Ovary (tissue), 9 donors: Measurements from ENCODE around the gene PLS1. TPM values are rescaled to one million over a fixed set of nuclear protein-coding genes. Genes with fewer than 3 reads are reported as not detected.
"Not testable (repeated sequence)": the region's sequence is repeated elsewhere in the genome, so short reads cannot be mapped to it uniquely, and the experiment has no call there.

Experiments used
- DNase-seq, 5 donors: peaks; one replicate each; pipeline ENCODE4 v3.0.0-alpha.2; 2019 to 2020
- H3K27ac ChIP-seq, 2 donors: fragments of 200-600 bp; one replicate each; pipeline versions ENCODE4 v1.5.1 to v1.8.0; 2019 to 2022
- H3K27me3 ChIP-seq: fragments of 200-600 bp; one replicate; pipeline ENCODE4 v1.8.0; 2022
- H3K36me3 ChIP-seq: fragments of 200-600 bp; sonication (generic); one replicate; pipeline ENCODE4 v1.5.1; 2019
- H3K4me1 ChIP-seq: one replicate; pipeline ENCODE4 v1.8.1; 2013; ENCODE audit warnings: mild to moderate bottlenecking, moderate library complexity; ENCODE audit not compliant: insufficient read depth
- H3K4me3 ChIP-seq: fragments of 200-600 bp; sonication (generic); one replicate; pipeline ENCODE4 v1.5.1; 2017
- H3K9me3 ChIP-seq, 2 donors: fragments of 200-600 bp in 1 of 2; sonication (generic) in 1 of 2; one replicate each; pipeline versions ENCODE4 v1.5.1 to v1.8.1; 2013 to 2019; ENCODE audit warnings: mild to moderate bottlenecking in 1 of 2, moderate library complexity in 1 of 2
- CTCF ChIP-seq, 3 donors: fragments of 450-650 bp in 2 of 3; fragments of 200-600 bp in 1 of 3; IDR thresholded peaks; one replicate each; pipeline versions ENCODE4 v1.5.1 to v1.8.0; 2016 to 2022; ENCODE audit warnings: antibody characterized with exemption in 3 of 3, mild to moderate bottlenecking in 1 of 3
- EP300 ChIP-seq: sonication (generic); formaldehyde crosslinking; IDR thresholded peaks from one replicate; pipeline ENCODE4 v1.6.1; 2017; ENCODE audit warnings: antibody characterized with exemption
- POLR2A ChIP-seq: fragments of 450-650 bp; IDR thresholded peaks from one replicate; pipeline ENCODE4 v1.6.1; 2017; ENCODE audit warnings: antibody characterized with exemption, mild to moderate bottlenecking, moderate library complexity
- WGBS, 3 donors: extraction: QIAGEN DNeasy Blood & Tissue Kit in 1 of 3; methylation state at CpG; one replicate each; pipeline versions ENCODE4 v1.1.5 to v1.1.7; 2013 to 2017; 5-methylcytosine and 5-hydroxymethylcytosine counted together
- intact Hi-C, 4 donors: fragments of 100-400 bp; cut with DNase I; formaldehyde crosslinking; loops; one replicate each; pipeline versions ENCODE4 v1.11.0 to v1.15.1; 2022 to 2023
- polyA plus RNA-seq, 2 donors: library from polyadenylated mRNA; stranded (reverse); fragments of 200-250 nt in 1 of 2; fragments of 350-450 nt in 1 of 2; fragmentation: Illumina TruSeq in 1 of 2; extraction: RNeasy Lipid Tissue Mini Kit (QIAGEN cat#74804) in 1 of 2; gene quantifications; one replicate each; pipeline ENCODE4 v1.2.3, GENCODE V29; 2013 to 2014
- total RNA-seq, 7 donors: library from RNA; depleted of rRNA in 2 of 7; stranded (reverse); fragments of >200 nt in 2 of 7; fragmentation: NEBNext Ultra II Directional in 3 of 7; extraction: Animal tissue kit (Norgen Biotek cat#: 25700) in 3 of 7; gene quantifications; one replicate each; pipeline versions ENCODE4 v1.1.0 to v1.2.4, GENCODE V29; 2016 to 2023
- donor health status: DM: no; HTN: no; CAD: no; lungs with moderate emphysema.
- donor health status: DM: no; HTN: no; CAD: no.
- donor health status: Bipolar disorder and iron deficiency.
- donor health status: DM: yes; HTN: yes; CAD: no.
- donor health status: DM: no; HTN: no; CAD: no.
- donor health status: DM: yes; HTN: yes; CAD: no.

PLS1 gene
- total and polyA plus RNA-seq, 9 donors = 0.61 to 6.9 (median 1.7) TPM

DNA sequence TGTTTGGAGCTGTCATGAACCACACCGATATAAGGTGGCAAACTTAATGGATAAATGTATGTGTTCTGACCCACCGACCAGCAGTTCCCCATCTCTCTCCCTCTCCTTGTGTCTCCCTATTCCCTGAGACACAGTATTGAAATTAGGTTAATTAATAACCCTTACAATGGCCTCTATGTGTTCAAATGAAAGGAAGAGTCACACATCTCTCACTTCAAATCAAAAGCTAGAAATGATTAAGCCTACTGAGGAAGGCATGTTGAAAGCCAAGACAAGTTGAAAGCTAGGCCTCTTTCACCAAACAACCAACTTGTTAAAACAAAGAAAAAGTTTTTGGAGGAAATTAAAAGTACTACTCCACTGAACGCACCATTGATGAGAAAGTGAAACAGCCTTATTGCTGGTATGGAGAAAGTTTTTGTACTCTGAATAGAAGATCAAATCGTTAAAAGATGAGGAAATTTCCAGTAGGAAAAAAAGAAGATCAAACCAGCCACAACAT lies 32.6 kb upstream of the PLS1 start:
- whole genome bisulfite sequencing, 3 donors = 95 to 96% (median 95%) methylated on average over 4 of the region's 4 CpGs
- TF ChIP-seq CTCF (IDR thresholded peaks at IDR 0.05) (no peak), EP300 (no peak), POLR2A (no peak)
- Histone ChIP-seq H3K9me3 (no peaks in the 10 kb centered on the region), H3K4me3 (no peak overlapping the region), H3K36me3 (no peaks in the 10 kb centered on the region), H3K4me1 (no peaks in the 10 kb centered on the region), H3K27me3 (no peaks in the 10 kb centered on the region), H3K27ac (no peak overlapping the region)
- intact Hi-C loops = no loop called here
- no peak for DNase-seq

GRCh38 chr3:142566096-142566495 lies 30.1 kb upstream of the PLS1 start:
- no peaks in the 10 kb centered on the region for H3K36me3 ChIP-seq
- no peaks in the 10 kb centered on the region for H3K27me3 ChIP-seq
- H3K27ac ChIP-seq = no peak overlapping the region
- TF ChIP-seq EP300 (no peak), POLR2A (no peak), CTCF (IDR thresholded peaks at IDR 0.05) (no peak)
- no peak for DNase-seq
- no peaks in the 10 kb centered on the region for H3K4me1 ChIP-seq
- no peaks in the 10 kb centered on the region for H3K9me3 ChIP-seq
- H3K4me3 ChIP-seq = no peak overlapping the region
- intact Hi-C loops = no loop called here
- WGBS, 3 donors = 84 to 92% (median 85%) methylated on average over 3 of the region's 3 CpGs

DNA sequence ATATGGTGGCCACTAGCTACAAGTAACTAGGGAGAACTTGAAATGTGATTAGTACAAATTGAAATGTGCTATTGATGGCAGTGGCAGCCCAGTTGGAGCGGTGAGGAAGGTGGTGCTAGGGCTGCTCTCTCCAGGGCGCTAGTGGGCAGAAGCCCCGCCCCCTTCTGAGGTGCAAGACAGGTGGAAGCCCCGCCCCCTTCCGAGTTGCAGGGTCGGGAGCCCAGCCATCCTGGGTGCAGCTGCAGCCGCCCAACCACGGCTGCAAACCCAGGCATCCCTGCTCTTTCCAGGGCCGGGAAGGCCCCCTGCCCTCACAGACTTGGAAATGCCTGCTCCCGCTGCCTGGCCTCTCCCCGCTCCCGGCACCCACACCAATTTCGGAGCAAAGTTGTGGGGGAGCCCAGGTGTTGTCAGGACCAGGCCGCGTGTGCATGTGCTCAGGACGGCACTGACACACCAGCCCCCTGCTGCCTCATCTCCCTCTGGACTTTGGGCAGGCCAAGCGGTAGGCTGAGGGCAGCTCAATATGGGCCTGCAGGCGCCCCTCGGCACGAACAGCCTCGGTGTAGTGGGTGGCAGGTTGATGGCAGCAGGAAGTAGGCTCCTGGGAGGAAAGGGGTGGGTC lies 27.7 kb upstream of the PLS1 start:
- intact Hi-C loops = no loop called here
- TF ChIP-seq CTCF (IDR thresholded peaks at IDR 0.05) = no peak

DNA sequence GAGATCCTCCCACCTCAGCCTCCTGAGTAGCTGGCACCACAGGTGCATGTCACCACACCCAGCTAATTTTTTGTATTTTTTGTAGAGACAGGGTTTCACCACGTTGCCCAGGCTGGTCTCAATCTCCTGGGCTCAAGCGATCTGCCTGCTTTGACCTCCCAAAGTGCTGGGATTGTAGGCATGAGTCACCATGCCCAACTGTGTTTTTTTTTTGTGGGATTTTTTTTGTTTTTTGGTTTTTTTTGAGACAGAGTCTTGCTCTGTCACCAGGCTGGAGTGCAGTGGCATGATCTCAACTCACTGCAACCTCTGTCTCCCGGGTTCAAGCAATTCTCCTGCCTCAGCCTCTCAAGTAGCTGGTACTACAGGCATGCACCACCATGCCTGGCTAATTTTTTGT lies 26.8 kb upstream of the PLS1 start:
- DNase-seq, H3K4me1 ChIP-seq, H3K4me3 ChIP-seq, H3K36me3 ChIP-seq, H3K27ac ChIP-seq, H3K9me3 ChIP-seq, intact Hi-C loops, H3K27me3 ChIP-seq: not testable (repeated sequence)
- 93% methylated on average over 3 of the region's 3 CpGs for WGBS, 3 donors

More for the DNA sequence above, 27.7 kb upstream of the PLS1 start:
- Histone ChIP-seq H3K36me3 (no peaks in the 10 kb centered on the region), H3K4me3 (no peak overlapping the region), H3K4me1 (no peaks in the 10 kb centered on the region), H3K27ac (no peak overlapping the region), H3K27me3 (no peaks in the 10 kb centered on the region), H3K9me3 (no peaks in the 10 kb centered on the region)
- WGBS, 3 donors = 75 to 82% (median 81%) methylated on average over 16 to 21 of the region's 21 CpGs
- DNase-seq = no peak

DNA sequence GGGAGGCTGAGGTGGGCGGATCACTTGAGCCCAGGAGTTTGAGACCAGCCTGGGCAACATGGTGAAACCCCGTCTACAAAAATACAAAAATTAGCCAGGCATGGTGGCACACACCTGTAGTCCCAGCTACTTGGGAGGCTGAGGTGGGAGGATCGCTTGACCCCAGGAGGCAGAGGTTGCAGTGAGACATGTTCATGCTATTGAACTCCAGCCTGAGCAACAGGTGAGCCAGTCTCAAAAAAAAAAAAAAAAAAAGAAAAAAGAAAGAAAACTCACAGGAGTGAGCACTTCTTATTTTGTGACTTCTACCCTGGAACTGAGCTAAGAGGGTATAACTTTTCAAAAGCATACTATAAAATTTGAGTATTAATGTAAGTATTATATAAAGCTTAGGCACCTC lies 22.0 kb upstream of the PLS1 start:
- H3K4me3 ChIP-seq, H3K36me3 ChIP-seq, DNase-seq, H3K9me3 ChIP-seq, H3K4me1 ChIP-seq, H3K27ac ChIP-seq, H3K27me3 ChIP-seq: not testable (repeated sequence)
- intact Hi-C loops = loop anchor here in 1 of 4 donors (10.0 kb wide), 1 partner anchor 421 kb away; no protein-coding TSS in a partner anchor
- 95 to 96% (median 95%) methylated on average over 3 of the region's 3 CpGs for WGBS, 3 donors
